Fibroblast of skin of scalp (primary cell): ENCODE measurements around the gene RAPH1.

Experiments
- DNase-seq: peaks from one replicate; pipeline ENCODE4 v3.0.0-alpha.2; 2013

The RAPH1 gene

GRCh38 chr2:203354966-203355365 is 180.1 kb downstream of the RAPH1 start:
- DNase-seq, result no peak

- no peak for DNase-seq
Measured at GRCh38 chr2:203352604-203353255, 182.4 kb downstream of the RAPH1 start.

- DNase-seq, result no peak
Measured at GRCh38 chr2:203347375-203347774, 187.7 kb downstream of the RAPH1 start.

GRCh38 chr2:203346612-203347011 is 188.5 kb downstream of the RAPH1 start:
- no peak for DNase-seq

GRCh38 chr2:203344667-203345066 is 190.4 kb downstream of the RAPH1 start:
- no peak for DNase-seq
